H9 (cell line): ENCODE measurements around the gene SNX11. TPM values are rescaled to one million over a fixed set of nuclear protein-coding genes. Genes with fewer than 3 reads are reported as not detected.

Experiments
- DNase-seq: peaks from one replicate; pipeline ENCODE4 v3.0.0-alpha.2; 2017
- H2AFZ ChIP-seq: one replicate; pipeline ENCODE4 v1.6.1; 2013; ENCODE audit warnings: mild to moderate bottlenecking, low read length, control low read depth, moderate library complexity
- H2AK5ac ChIP-seq: 2 replicates; pipeline ENCODE4 v1.6.1; 2013; ENCODE audit warnings: low read length, control low read depth, mixed read lengths; ENCODE audit not compliant: insufficient read length
- H2BK120ac ChIP-seq: one replicate; pipeline ENCODE4 v1.6.1; 2013; ENCODE audit warnings: low read depth, mild to moderate bottlenecking, low read length, control low read depth, inconsistent platforms; ENCODE audit not compliant: poor library complexity, severe bottlenecking
- H2BK12ac ChIP-seq: 2 replicates; pipeline ENCODE4 v1.6.1; 2013; ENCODE audit warnings: low read length, control low read depth, mixed read lengths, low read depth; ENCODE audit not compliant: insufficient read length
- H2BK15ac ChIP-seq: 2 replicates; pipeline ENCODE4 v1.6.1; 2013; ENCODE audit warnings: low read depth, low read length, control low read depth
- H2BK20ac ChIP-seq: one replicate; pipeline ENCODE4 v1.6.1; 2013; ENCODE audit warnings: low read depth, mild to moderate bottlenecking, low read length, control low read depth, inconsistent platforms; ENCODE audit not compliant: poor library complexity, severe bottlenecking
- H2BK5ac ChIP-seq: 2 replicates; pipeline ENCODE4 v1.6.1; 2013; ENCODE audit warnings: low read length, control low read depth, mixed read lengths; ENCODE audit not compliant: insufficient read length
- H3K14ac ChIP-seq: 2 replicates; pipeline ENCODE4 v1.6.1; 2013; ENCODE audit warnings: low read length, control low read depth; ENCODE audit not compliant: insufficient read depth
- H3K18ac ChIP-seq: 2 replicates; pipeline ENCODE4 v1.6.1; 2013; ENCODE audit warnings: low read depth, mild to moderate bottlenecking, mixed read lengths, low read length, control low read depth; ENCODE audit not compliant: insufficient read length
- H3K23ac ChIP-seq: 2 replicates; pipeline ENCODE4 v1.6.1; 2013; ENCODE audit warnings: low read length, control low read depth, mixed read lengths, low read depth; ENCODE audit not compliant: insufficient read length
- H3K23me2 ChIP-seq: 2 replicates; pipeline ENCODE4 v1.6.1; 2013; ENCODE audit warnings: low read depth, mild to moderate bottlenecking, mixed read lengths, low read length, control low read depth; ENCODE audit not compliant: insufficient read length, poor library complexity, severe bottlenecking
- H3K27ac ChIP-seq: 2 replicates; pipeline ENCODE4 v1.5.1; 2013; ENCODE audit warnings: low read length, control low read depth, mixed read lengths, low read depth; ENCODE audit not compliant: insufficient read length
- H3K27me3 ChIP-seq: 2 replicates; pipeline ENCODE4 v1.6.1; 2013; ENCODE audit warnings: low read length, control low read depth, inconsistent platforms; ENCODE audit not compliant: insufficient read depth
- H3K4ac ChIP-seq: 2 replicates; pipeline ENCODE4 v1.6.1; 2013; ENCODE audit warnings: low read depth, mild to moderate bottlenecking, control low read depth, inconsistent platforms, low read length, moderate library complexity
- H3K4me1 ChIP-seq: 2 replicates; pipeline ENCODE4 v1.6.1; 2013; ENCODE audit warnings: low read length, control low read depth, inconsistent platforms; ENCODE audit not compliant: insufficient read depth
- H3K4me2 ChIP-seq: 2 replicates; pipeline ENCODE4 v1.6.1; 2013; ENCODE audit warnings: low read length, control low read depth, mixed read lengths; ENCODE audit not compliant: insufficient read length, insufficient read depth
- H3K56ac ChIP-seq: 2 replicates; pipeline ENCODE4 v1.6.1; 2013; ENCODE audit warnings: low read depth, mild to moderate bottlenecking, mixed read lengths, low read length, control low read depth; ENCODE audit not compliant: insufficient read length
- H3K79me1 ChIP-seq: 2 replicates; pipeline ENCODE4 v1.6.1; 2013; ENCODE audit warnings: low read depth, mild to moderate bottlenecking, moderate library complexity, low read length, control low read depth, inconsistent platforms; ENCODE audit not compliant: insufficient read depth, poor library complexity, severe bottlenecking
- H3K79me2 ChIP-seq: 2 replicates; pipeline ENCODE4 v1.6.1; 2013; ENCODE audit warnings: low read length, control low read depth, inconsistent platforms; ENCODE audit not compliant: insufficient read depth
- H3K9ac ChIP-seq: 2 replicates; pipeline ENCODE4 v1.6.1; 2013; ENCODE audit warnings: low read length, control low read depth, mixed read lengths; ENCODE audit not compliant: insufficient read length; ENCODE audit errors: extremely low read depth
- H3K9me3 ChIP-seq: one replicate; pipeline ENCODE4 v1.6.1; 2013; ENCODE audit warnings: low read depth, low read length, inconsistent platforms; ENCODE audit not compliant: control insufficient read depth
- H3T11ph ChIP-seq: one replicate; pipeline ENCODE4 v1.6.1; 2013; ENCODE audit warnings: mild to moderate bottlenecking, low read length, control low read depth, inconsistent platforms
- H4K20me1 ChIP-seq: one replicate; pipeline ENCODE4 v1.6.1; 2013; ENCODE audit not compliant: control insufficient read depth, insufficient read length, insufficient read depth
- H4K5ac ChIP-seq: 2 replicates; pipeline ENCODE4 v1.6.1; 2013; ENCODE audit warnings: low read depth, mild to moderate bottlenecking, mixed read lengths, low read length, control low read depth; ENCODE audit not compliant: insufficient read length
- H4K8ac ChIP-seq: replicated peaks from 2 replicates; pipeline ENCODE4 v1.6.1; 2013; ENCODE audit warnings: low read length, control low read depth, mixed read lengths, low read depth; ENCODE audit not compliant: insufficient read length
- H4K91ac ChIP-seq: 2 replicates; pipeline ENCODE4 v1.6.1; 2013; ENCODE audit warnings: low read depth, mild to moderate bottlenecking, moderate library complexity, mixed read lengths, low read length, control low read depth; ENCODE audit not compliant: insufficient read length
- H3K27ac Mint-ChIP-seq, 3 experiments: 2 replicates in 2 of 3; 3 replicates in 1 of 3; pipeline ENCODE4 v1.8.0; 2020 to 2021; ENCODE audit warnings: mixed read lengths in 3 of 3, mild to moderate bottlenecking in 1 of 3, moderate library complexity in 1 of 3
- H3K27me3 Mint-ChIP-seq: 2 replicates; pipeline ENCODE4 v1.8.0; 2021; ENCODE audit warnings: low read depth, mild to moderate bottlenecking, moderate library complexity, mixed read lengths
- H3K36me3 Mint-ChIP-seq, 3 experiments: 2 replicates in 2 of 3; 3 replicates in 1 of 3; pipeline ENCODE4 v1.8.0; 2020 to 2021; ENCODE audit warnings: low read depth in 3 of 3, mixed read lengths in 3 of 3; ENCODE audit not compliant: insufficient read depth in 1 of 3
- H3K4me1 Mint-ChIP-seq, 2 experiments: 2 replicates each; pipeline ENCODE4 v1.8.0; 2020; ENCODE audit warnings: mixed read lengths in 2 of 2
- H3K4me3 Mint-ChIP-seq, 2 experiments: 2 replicates in 1 of 2; 3 replicates in 1 of 2; pipeline ENCODE4 v1.8.0; 2020 to 2021; ENCODE audit warnings: mild to moderate bottlenecking in 2 of 2, mixed read lengths in 2 of 2, moderate library complexity in 1 of 2
- H3K9me3 Mint-ChIP-seq, 2 experiments: 2 replicates in 1 of 2; 3 replicates in 1 of 2; pipeline ENCODE4 v1.8.0; 2020; ENCODE audit warnings: mild to moderate bottlenecking in 2 of 2, mixed read lengths in 2 of 2, moderate library complexity in 1 of 2
- CTCF ChIP-seq: fragments of 200-600 bp; sonication (generic); conservative IDR thresholded peaks from 3 replicates; pipeline ENCODE4 v1.8.0; 2021; ENCODE audit warnings: antibody characterized with exemption, mild to moderate bottlenecking
- WGBS: extraction: QIAGEN DNeasy Blood & Tissue Kit; methylation state at CpG from one replicate; pipeline ENCODE4 v1.1.7; 2013; ENCODE audit warnings: missing lambda C conversion rate, low lambda C conversion rate, mixed read lengths; ENCODE audit not compliant: insufficient read length; ENCODE audit errors: extremely low coverage; 5-methylcytosine and 5-hydroxymethylcytosine counted together
- total RNA-seq: library from RNA; stranded (reverse); gene quantifications from 2 replicates; pipeline ENCODE4 v1.2.1, GENCODE V29; 2021

Gene SNX11
- total RNA-seq, 1 experiment from 2014 or later = 20.0 TPM

GRCh38 chr17:48104440-48104839 is 3.1 kb upstream of the SNX11 start:
- Histone ChIP-seq H3K9ac (no peak overlapping the region), H3K79me2 (peaks cover 10% of the 10 kb centered on the region; the same call in 1 of the 2 replicates), H2BK120ac (no peak overlapping the region), H3K9me3 (no peaks in the 10 kb centered on the region), H3K27ac (no peak overlapping the region), H2BK20ac (no peak overlapping the region), H3K4ac (no peak overlapping the region), H2BK5ac (no peak overlapping the region), H3K79me1 (no peaks in the 10 kb centered on the region), H2AK5ac (no peak overlapping the region), H3K56ac (no peak overlapping the region), H4K91ac (no peak overlapping the region), H2BK15ac (no peak overlapping the region), H3K23me2 (peaks cover 8% of the 10 kb centered on the region), H4K20me1 (no peaks in the 10 kb centered on the region), H4K5ac (no peak overlapping the region), H3K23ac (no peak overlapping the region), H3T11ph (no peak overlapping the region), H2AFZ (no peak overlapping the region), H3K4me2 (no peak overlapping the region), H3K27me3 (no peaks in the 10 kb centered on the region), H2BK12ac (no peak overlapping the region), H3K14ac (no peak overlapping the region), H4K8ac (no peak overlapping the region), H3K18ac (no peak overlapping the region), H3K4me1 (peaks cover 4% of the 10 kb centered on the region; the same call in 1 of the 2 replicates)
- H3K27me3 Mint-ChIP-seq = peaks cover 8% of the 10 kb centered on the region
- no peak for DNase-seq
- no peaks in the 10 kb centered on the region; a peak in 1 of 7 replicates for H3K36me3 Mint-ChIP-seq
- H3K4me3 Mint-ChIP-seq = no peak overlapping the region
- H3K4me1 Mint-ChIP-seq = peaks cover 12 to 18% of the 10 kb centered on the region in 2 experiments
- no CpG with 5 or more reads among the region's 7 CpGs for WGBS
- H3K27ac Mint-ChIP-seq = no peak overlapping the region
- no peak for TF ChIP-seq CTCF
- H3K9me3 Mint-ChIP-seq = peaks cover 0 to 8% of the 10 kb centered on the region in 2 experiments; a peak in 4 of 5 replicates
